Stomach (tissue), 4 donors: ENCODE results near the gene SSTR5.

ENCODE experiments used
- CTCF ChIP-seq, 7 experiments: fragments of 450-650 bp in 4 of 7; fragments of 200-600 bp in 3 of 7; sonication (generic) in 3 of 7; IDR thresholded peaks; one replicate each; pipeline ENCODE4 v1.5.1; 2016 to 2019; ENCODE audit warnings: antibody characterized with exemption in 7 of 7, control low read depth in 2 of 7, mild to moderate bottlenecking in 1 of 7
- POLR2AphosphoS5 ChIP-seq, 3 donors: sonication (generic); formaldehyde crosslinking; IDR thresholded peaks; one replicate each; pipeline ENCODE4 v1.6.1; 2016; ENCODE audit warnings: antibody characterized with exemption in 3 of 3

- TF ChIP-seq CTCF (IDR thresholded peaks at IDR 0.05) (no peak), POLR2AphosphoS5 (IDR thresholded peaks at IDR 0.05) (no peak)
Observed at GRCh38 chr16:1077877-1078578, 5.5 kb downstream of the SSTR5 start.
